HCT116 (cell line): Measurements from ENCODE around the gene CCDC127. TPM values are rescaled to one million over a fixed set of nuclear protein-coding genes. Genes with fewer than 3 reads are reported as not detected.
"Not testable (repeated sequence)": the region's sequence is repeated elsewhere in the genome, so short reads cannot be mapped to it uniquely, and the experiment has no call there.

ENCODE experiments used
- ATAC-seq: fragments of 200-7000 bp; cut with Tn5 transposase; 2 replicates; pipeline ENCODE4 v1.9.1; 2020; ENCODE audit warnings: mild to moderate bottlenecking, moderate library complexity
- Bru-seq: library from RNA; stranded (reverse); fragments of 400-500 nt; gene quantifications from one replicate; lab custom pipeline; 2021; lab: Mats Ljungman, UMichigan
- BruChase-seq, 2 experiments: library from RNA; stranded (reverse); fragments of 400-500 nt; gene quantifications; one replicate each; lab custom pipeline; 2021; lab: Mats Ljungman, UMichigan
- BruUV-seq: library from RNA; stranded (reverse); fragments of 400-500 nt; replicated peaks from 2 replicates; lab custom pipeline; 2021; lab: Mats Ljungman, UMichigan
- CTCF ChIA-PET: fragments of 300-600 bp; sonication (Branson Sonifier 250); formaldehyde crosslinking; loops from one replicate; lab custom pipeline; 2021; ENCODE audit warnings: antibody characterized with exemption; lab: Charles Lee
- POLR2A ChIA-PET: fragments of 300-600, 350-600 bp; sonication (Branson Sonifier 250); formaldehyde crosslinking; loops from one replicate; lab custom pipeline; 2021; ENCODE audit warnings: antibody characterized with exemption; lab: Charles Lee
- RAD21 ChIA-PET, 2 experiments: fragments of 300-600 bp; sonication (Branson Sonifier 250); formaldehyde crosslinking; loops; one replicate each; lab custom pipeline; 2023; ENCODE audit warnings: low total read pairs in 2 of 2; ENCODE audit not compliant: uncharacterized antibody in 2 of 2, unreplicated experiment in 2 of 2, low non-redundant PET in 1 of 2; lab: Charles Lee
- DNase-seq: peaks from one replicate; pipeline ENCODE4 v3.0.0-alpha.2; 2010; ENCODE audit warnings: low read depth, low spot score
- H2AFZ ChIP-seq: fragments of 200-600 bp; shearing (Covaris generic), sonication (generic); 2 replicates; pipeline ENCODE4 v1.6.1; 2017; ENCODE audit warnings: low read depth, mixed run types, mixed read lengths, antibody characterized with exemption, low read length; ENCODE audit not compliant: poor library complexity, severe bottlenecking
- H3K27ac ChIP-seq: 2 replicates; pipeline ENCODE4 v1.5.1; 2012; ENCODE audit warnings: low read depth, low read length
- H3K27me3 ChIP-seq: fragments of 200-600 bp; sonication (generic); 2 replicates; pipeline ENCODE4 v1.6.1; 2016; ENCODE audit warnings: mixed run types, low read length, mixed read lengths; ENCODE audit not compliant: insufficient read depth
- H3K36me3 ChIP-seq, 2 experiments: fragments of 200-500 bp in 1 of 2; fragments of 200-600 bp in 1 of 2; sonication (Bioruptor generic) in 1 of 2; sonication (generic) in 1 of 2; 2 replicates each; pipeline versions ENCODE4 v1.5.1 to v1.6.1; 2014 to 2016; ENCODE audit warnings: low read length in 2 of 2, inconsistent platforms in 1 of 2, mixed read lengths in 1 of 2, mixed run types in 1 of 2; ENCODE audit not compliant: insufficient read depth in 2 of 2, control insufficient read depth in 1 of 2
- H3K4me1 ChIP-seq, 2 experiments: fragments of 200-600 bp in 1 of 2; sonication (generic) in 1 of 2; 2 replicates each; pipeline versions ENCODE4 v1.5.1 to v1.6.1; 2012 to 2017; ENCODE audit warnings: low read length in 2 of 2, inconsistent platforms in 1 of 2, mild to moderate bottlenecking in 1 of 2, mixed read lengths in 1 of 2, mixed run types in 1 of 2, moderate library complexity in 1 of 2; ENCODE audit not compliant: insufficient read depth in 2 of 2, control insufficient read depth in 1 of 2
- H3K4me2 ChIP-seq: fragments of 200-600 bp; sonication (generic); 2 replicates; pipeline ENCODE4 v1.6.1; 2017; ENCODE audit warnings: mixed run types, low read length, mixed read lengths
- H3K4me3 ChIP-seq, 2 experiments: fragments of 200-600 bp in 1 of 2; sonication (generic) in 1 of 2; replicated peaks in 1 of 2; 2 replicates each; pipeline ENCODE4 v1.5.1; 2011 to 2016; ENCODE audit warnings: low read length in 2 of 2, control low read depth in 1 of 2, low read depth in 1 of 2, mild to moderate bottlenecking in 1 of 2, mixed read lengths in 1 of 2, mixed run types in 1 of 2
- H3K79me2 ChIP-seq: fragments of 200-600 bp; sonication (generic); 2 replicates; pipeline ENCODE4 v1.6.1; 2017; ENCODE audit warnings: mild to moderate bottlenecking, mixed run types, low read length, moderate library complexity, mixed read lengths; ENCODE audit not compliant: insufficient read depth
- H3K9ac ChIP-seq: fragments of 200-600 bp; sonication (generic); 2 replicates; pipeline ENCODE4 v1.6.1; 2016; ENCODE audit warnings: low read length, mixed read lengths
- H3K9me2 ChIP-seq: fragments of 200-600 bp; sonication (generic), shearing (Covaris generic); 2 replicates; pipeline ENCODE4 v1.6.1; 2017; ENCODE audit warnings: mixed run types, mild to moderate bottlenecking, moderate library complexity; ENCODE audit not compliant: insufficient read depth
- H3K9me3 ChIP-seq, 2 experiments: fragments of 200-500 bp in 1 of 2; fragments of 200-600 bp in 1 of 2; sonication (Bioruptor generic) in 1 of 2; sonication (generic) in 1 of 2; 2 replicates each; pipeline ENCODE4 v1.6.1; 2014 to 2017; ENCODE audit warnings: low read length in 2 of 2, mixed read lengths in 2 of 2, inconsistent platforms in 1 of 2, low read depth in 1 of 2, mild to moderate bottlenecking in 1 of 2, mixed run types in 1 of 2, moderate library complexity in 1 of 2; ENCODE audit not compliant: control insufficient read depth in 1 of 2, insufficient read depth in 1 of 2
- H4K20me1 ChIP-seq: fragments of 200-600 bp; sonication (generic), shearing (Covaris generic); 2 replicates; pipeline ENCODE4 v1.6.1; 2017; ENCODE audit warnings: mixed run types, mild to moderate bottlenecking, moderate library complexity; ENCODE audit not compliant: insufficient read depth
- EGR1 ChIP-seq: IDR thresholded peaks from 2 replicates; pipeline ENCODE4 v1.6.1; 2012; ENCODE audit warnings: low read depth
- POLR2A ChIP-seq: IDR thresholded peaks from 2 replicates; pipeline ENCODE4 v1.7.0; 2011; ENCODE audit warnings: borderline replicate concordance; ENCODE audit not compliant: insufficient read depth, insufficient read length; ENCODE audit errors: extremely low read depth
- POLR2AphosphoS5 ChIP-seq: IDR thresholded peaks from 2 replicates; pipeline ENCODE4 v1.6.1; 2011; ENCODE audit warnings: mild to moderate bottlenecking, low read depth, low read length, moderate library complexity
- RAD21 ChIP-seq: IDR thresholded peaks from 2 replicates; pipeline ENCODE4 v1.6.1; 2012; ENCODE audit warnings: low read depth, mild to moderate bottlenecking
- YY1 ChIP-seq: IDR thresholded peaks from 2 replicates; pipeline ENCODE4 v1.6.1; 2011; ENCODE audit warnings: low read length, low read depth, moderate library complexity, mild to moderate bottlenecking; ENCODE audit not compliant: insufficient replicate concordance; ENCODE audit errors: extremely low read depth
- ZFX ChIP-seq: fragments of 450-650 bp; IDR thresholded peaks from 2 replicates; pipeline ENCODE4 v1.6.1; 2017
- intact Hi-C: fragments of 100-400 bp; cut with micrococcal nuclease; formaldehyde crosslinking; loops from 2 replicates; pipeline ENCODE4 v1.10.0; 2022
- long read RNA-seq: library from polyadenylated mRNA; unstranded; transcript quantifications from one replicate; pipeline ENCODE4 v2.0.0, GENCODE V29; 2021; ENCODE audit not compliant: unreplicated experiment
- polyA plus RNA-seq: library from polyadenylated mRNA; unstranded; fragments of >200 nt; gene quantifications from 2 replicates; pipeline ENCODE4 v1.2.1, GENCODE V29; 2012; ENCODE audit warnings: missing spikeins
- total RNA-seq: library from RNA; stranded (reverse); gene quantifications from one replicate; pipeline ENCODE4 v1.2.1, GENCODE V29; 2021; ENCODE audit not compliant: unreplicated experiment
- TF ChIP-seq, protein P1 (sequence below), 3 experiments: fragments of 200-600 bp in 1 of 3; sonication (generic) in 1 of 3; IDR thresholded peaks in 2 of 3; conservative IDR thresholded peaks in 1 of 3; 2 replicates each; pipeline ENCODE4 v1.5.1; 2012 to 2017; ENCODE audit warnings: low read depth in 2 of 3, low read length in 2 of 3, antibody characterized with exemption in 1 of 3, borderline replicate concordance in 1 of 3, control low read depth in 1 of 3, mild to moderate bottlenecking in 1 of 3, mixed read lengths in 1 of 3, mixed run types in 1 of 3, moderate library complexity in 1 of 3; ENCODE audit not compliant: insufficient read depth in 1 of 3
- TF ChIP-seq, protein P2 (sequence below): IDR thresholded peaks from 2 replicates; pipeline ENCODE4 v1.6.1; 2012

Gene CCDC127, protein sequence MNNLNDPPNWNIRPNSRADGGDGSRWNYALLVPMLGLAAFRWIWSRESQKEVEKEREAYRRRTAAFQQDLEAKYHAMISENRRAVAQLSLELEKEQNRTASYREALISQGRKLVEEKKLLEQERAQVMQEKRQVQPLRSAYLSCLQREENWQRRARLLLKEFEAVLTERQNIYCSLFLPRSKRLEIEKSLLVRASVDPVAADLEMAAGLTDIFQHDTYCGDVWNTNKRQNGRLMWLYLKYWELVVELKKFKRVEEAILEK
- 5.1 TPM for total RNA-seq
- polyA plus RNA-seq, result 2.2 and 2.8 TPM in 2 replicates
- percentile 65 among the genes with signal in this experiment for Bru-seq, nascent RNA
- BruChase-seq, experiment 1, labeled RNA remaining after a 6-hour chase, result percentile 75 among the genes with signal in this experiment
- percentile 80 among the genes with signal in this experiment for BruChase-seq, experiment 2, labeled RNA remaining after a 2-hour chase
- long read RNA-seq, full-length matches to known transcripts, result 14 of 18 reads
- long read RNA-seq, partial matches to known transcripts, result 0 of 18 reads
- long read RNA-seq, other reads (novel, unspliced or antisense), result 4 of 18 reads

DNA sequence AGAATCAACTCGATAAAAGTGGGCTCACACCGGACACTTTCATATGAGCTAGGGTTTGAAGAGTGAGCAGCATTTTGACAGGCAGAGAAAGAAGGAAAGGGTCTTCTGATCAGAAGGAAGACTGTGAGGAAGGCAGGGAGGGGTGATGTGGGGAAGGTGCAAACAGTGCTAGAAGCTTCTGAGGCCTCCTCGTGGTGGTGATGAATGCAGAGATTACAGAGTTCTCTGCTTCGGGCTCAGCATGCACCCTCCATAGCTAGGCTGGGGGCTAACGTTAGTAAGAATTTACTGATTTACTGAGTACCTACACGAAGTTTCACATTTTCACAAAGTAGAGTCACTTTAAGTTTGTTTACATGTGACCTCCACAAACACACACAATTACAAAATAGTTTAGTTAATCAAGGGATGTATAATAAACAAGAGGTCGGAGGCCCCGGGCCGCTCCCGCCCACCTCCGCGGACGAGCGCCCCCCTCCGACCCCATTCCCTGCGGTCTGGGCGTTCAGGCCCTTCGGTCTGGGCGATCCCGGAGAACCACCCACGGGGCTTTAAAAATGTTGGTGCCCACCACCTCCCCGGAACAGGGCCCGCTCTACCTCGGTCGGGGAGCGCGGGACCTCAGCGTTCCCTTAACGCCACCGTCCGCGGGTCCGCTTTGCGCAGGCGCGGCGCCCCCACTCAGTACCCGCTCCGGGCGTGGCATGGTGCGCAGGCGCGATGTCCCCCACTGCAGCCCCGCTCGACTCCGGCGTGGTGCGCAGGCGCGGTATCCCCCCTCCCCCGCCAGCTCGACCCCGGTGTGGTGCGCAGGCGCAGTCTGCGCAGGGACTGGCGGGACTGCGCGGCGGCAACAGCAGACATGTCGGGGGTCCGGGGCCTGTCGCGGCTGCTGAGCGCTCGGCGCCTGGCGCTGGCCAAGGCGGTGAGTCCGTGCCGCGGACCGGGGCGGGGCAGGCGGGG lies at the start of gene CCDC127, which contains the start of gene SDHA:
Gene CCDC127, minus strand, starts transcription at position 660 of the 963 bp plus-strand sequence. CDS start 1,304 bp downstream, outside the sequence.
Gene SDHA, plus strand, starts transcription at position 827 of the 963 bp plus-strand sequence. Its CDS starts 36 bp downstream, at position 863.
- peak; percentile 75 for TF ChIP-seq ZFX
- TF ChIP-seq, protein P1, sequence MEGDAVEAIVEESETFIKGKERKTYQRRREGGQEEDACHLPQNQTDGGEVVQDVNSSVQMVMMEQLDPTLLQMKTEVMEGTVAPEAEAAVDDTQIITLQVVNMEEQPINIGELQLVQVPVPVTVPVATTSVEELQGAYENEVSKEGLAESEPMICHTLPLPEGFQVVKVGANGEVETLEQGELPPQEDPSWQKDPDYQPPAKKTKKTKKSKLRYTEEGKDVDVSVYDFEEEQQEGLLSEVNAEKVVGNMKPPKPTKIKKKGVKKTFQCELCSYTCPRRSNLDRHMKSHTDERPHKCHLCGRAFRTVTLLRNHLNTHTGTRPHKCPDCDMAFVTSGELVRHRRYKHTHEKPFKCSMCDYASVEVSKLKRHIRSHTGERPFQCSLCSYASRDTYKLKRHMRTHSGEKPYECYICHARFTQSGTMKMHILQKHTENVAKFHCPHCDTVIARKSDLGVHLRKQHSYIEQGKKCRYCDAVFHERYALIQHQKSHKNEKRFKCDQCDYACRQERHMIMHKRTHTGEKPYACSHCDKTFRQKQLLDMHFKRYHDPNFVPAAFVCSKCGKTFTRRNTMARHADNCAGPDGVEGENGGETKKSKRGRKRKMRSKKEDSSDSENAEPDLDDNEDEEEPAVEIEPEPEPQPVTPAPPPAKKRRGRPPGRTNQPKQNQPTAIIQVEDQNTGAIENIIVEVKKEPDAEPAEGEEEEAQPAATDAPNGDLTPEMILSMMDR (IDR thresholded peaks at IDR 0.05 in 2 of 3, conservative IDR thresholded peaks at IDR 0.05 in 1 of 3; ENCODE audit: borderline replicate concordance in 1 of 3, insufficient read depth in 1 of 3, low read depth in 2 of 3, low read length in 2 of 3), result peak; percentile 29 to 48 (median 46); a peak in 5 of 6 replicates
- TF ChIP-seq, protein P2, sequence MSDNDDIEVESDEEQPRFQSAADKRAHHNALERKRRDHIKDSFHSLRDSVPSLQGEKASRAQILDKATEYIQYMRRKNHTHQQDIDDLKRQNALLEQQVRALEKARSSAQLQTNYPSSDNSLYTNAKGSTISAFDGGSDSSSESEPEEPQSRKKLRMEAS, result 0 out of 2 replicates have a peak, but pooled peaks have one; percentile 26
- 0 out of 2 replicates have a peak, but pooled peaks have one; percentile 6 for TF ChIP-seq RAD21
- peak; percentile 79 for TF ChIP-seq POLR2A
- peak; percentile 60; the same call in 1 of the 2 replicates for TF ChIP-seq EGR1
- TF ChIP-seq POLR2AphosphoS5, result peak; percentile 79
- TF ChIP-seq YY1, result peak; percentile 4
- TF ChIP-seq, all 23 proteins: peak for 8; not testable (repeated sequence) for 15
- H3K4me1 ChIP-seq, H3K27me3 ChIP-seq, BruUV-seq, intact Hi-C loops, RAD21 ChIA-PET, H2AFZ ChIP-seq, H3K9me2 ChIP-seq, H4K20me1 ChIP-seq, H3K36me3 ChIP-seq, H3K9me3 ChIP-seq: not testable (repeated sequence)
- CTCF ChIA-PET, result interaction anchor here (1.0 kb wide), 1 partner anchor 29 kb away, joined by 4 read pairs; no protein-coding TSS in a partner anchor
- peak; percentile 91 for ATAC-seq
- Histone ChIP-seq H3K4me3 (peak within 1 kb of the TSS; percentile 86), H3K79me2 (peaks cover 57% of the 10 kb centered on the region), H3K27ac (peak within 1 kb of the TSS; percentile 74), H3K9ac (peak within 1 kb of the TSS; percentile 92), H3K4me2 (peak within 1 kb of the TSS; percentile 67)
- POLR2A ChIA-PET, result interaction anchor here (1.0 kb wide), 1 partner anchor 29 kb away, joined by 3 read pairs; no protein-coding TSS in a partner anchor
- DNase-seq, result peak; percentile 75
